DND-41 (cell line): ENCODE measurements around the gene KISS1.

Source experiments
- EZH2 ChIP-seq: IDR thresholded peaks from 3 replicates; pipeline ENCODE4 v1.6.1; 2012; ENCODE audit warnings: borderline replicate concordance, low read depth, mild to moderate bottlenecking, moderate library complexity, low read length, inconsistent platforms; ENCODE audit not compliant: severe bottlenecking
- TF ChIP-seq, protein P1 (sequence below): IDR thresholded peaks from 2 replicates; pipeline ENCODE4 v1.5.1; 2012; ENCODE audit warnings: borderline replicate concordance, low read length, moderate library complexity, mild to moderate bottlenecking; ENCODE audit not compliant: poor library complexity, severe bottlenecking; ENCODE audit errors: extremely low read depth

DNA sequence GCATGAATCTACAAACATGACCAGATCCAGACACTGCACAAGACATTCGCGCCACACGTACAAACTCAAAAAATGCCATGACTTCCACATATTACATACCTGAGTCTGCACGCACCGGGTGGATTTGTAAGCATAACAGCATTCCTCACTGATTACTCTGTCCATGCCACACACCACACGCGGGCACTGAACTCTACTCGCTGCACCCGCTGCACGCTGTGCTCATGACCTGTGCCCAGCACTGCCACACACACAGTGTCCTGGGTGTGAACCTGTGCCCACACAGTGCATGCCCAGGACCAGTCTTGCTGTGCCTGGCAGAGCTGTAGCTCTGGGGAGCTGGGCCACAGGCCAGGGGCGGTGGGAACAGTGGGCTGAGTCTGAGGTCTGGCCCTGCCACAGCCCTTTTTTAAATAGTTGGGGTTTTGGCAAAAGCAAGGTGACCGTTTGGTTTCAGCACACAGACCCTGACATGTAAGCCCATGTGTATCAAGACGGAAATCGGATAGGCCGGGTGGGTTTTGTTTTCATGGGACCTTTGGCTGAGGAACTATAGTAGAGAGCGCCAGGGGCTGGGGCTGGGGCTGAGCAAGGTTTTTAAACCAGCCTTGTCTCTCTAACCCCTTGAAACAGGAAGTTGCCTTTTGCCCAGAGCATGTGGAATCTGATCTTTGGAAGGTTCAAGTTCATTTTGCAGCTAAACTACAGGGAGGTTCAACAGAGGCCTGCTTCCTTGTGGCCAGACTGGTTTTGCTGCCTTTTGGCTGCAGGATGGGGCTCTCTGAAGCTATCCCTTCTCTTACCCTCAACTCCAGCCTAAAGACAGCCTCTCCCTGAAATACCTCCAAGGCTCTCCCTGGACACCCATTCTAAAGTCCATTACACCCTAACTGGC is 29.8 kb upstream of the KISS1 start:
- TF ChIP-seq, protein P1, sequence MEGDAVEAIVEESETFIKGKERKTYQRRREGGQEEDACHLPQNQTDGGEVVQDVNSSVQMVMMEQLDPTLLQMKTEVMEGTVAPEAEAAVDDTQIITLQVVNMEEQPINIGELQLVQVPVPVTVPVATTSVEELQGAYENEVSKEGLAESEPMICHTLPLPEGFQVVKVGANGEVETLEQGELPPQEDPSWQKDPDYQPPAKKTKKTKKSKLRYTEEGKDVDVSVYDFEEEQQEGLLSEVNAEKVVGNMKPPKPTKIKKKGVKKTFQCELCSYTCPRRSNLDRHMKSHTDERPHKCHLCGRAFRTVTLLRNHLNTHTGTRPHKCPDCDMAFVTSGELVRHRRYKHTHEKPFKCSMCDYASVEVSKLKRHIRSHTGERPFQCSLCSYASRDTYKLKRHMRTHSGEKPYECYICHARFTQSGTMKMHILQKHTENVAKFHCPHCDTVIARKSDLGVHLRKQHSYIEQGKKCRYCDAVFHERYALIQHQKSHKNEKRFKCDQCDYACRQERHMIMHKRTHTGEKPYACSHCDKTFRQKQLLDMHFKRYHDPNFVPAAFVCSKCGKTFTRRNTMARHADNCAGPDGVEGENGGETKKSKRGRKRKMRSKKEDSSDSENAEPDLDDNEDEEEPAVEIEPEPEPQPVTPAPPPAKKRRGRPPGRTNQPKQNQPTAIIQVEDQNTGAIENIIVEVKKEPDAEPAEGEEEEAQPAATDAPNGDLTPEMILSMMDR: no peak
- TF ChIP-seq EZH2: no peak
